ENCODE results near the gene IGF1R.

- TF ChIP-seq POLR2A (IDR thresholded peaks at IDR 0.05) (no peak), CTCF (IDR thresholded peaks at IDR 0.05) (no peak)
Measured at GRCh38 chr15:98887976-98888375, 239.6 kb downstream of the IGF1R start.
